ENCODE measurements around the gene FAM151A.

GRCh38 chr1:54604051-54604450 lies 19.3 kb downstream of the FAM151A start:
- TF ChIP-seq, protein P1, sequence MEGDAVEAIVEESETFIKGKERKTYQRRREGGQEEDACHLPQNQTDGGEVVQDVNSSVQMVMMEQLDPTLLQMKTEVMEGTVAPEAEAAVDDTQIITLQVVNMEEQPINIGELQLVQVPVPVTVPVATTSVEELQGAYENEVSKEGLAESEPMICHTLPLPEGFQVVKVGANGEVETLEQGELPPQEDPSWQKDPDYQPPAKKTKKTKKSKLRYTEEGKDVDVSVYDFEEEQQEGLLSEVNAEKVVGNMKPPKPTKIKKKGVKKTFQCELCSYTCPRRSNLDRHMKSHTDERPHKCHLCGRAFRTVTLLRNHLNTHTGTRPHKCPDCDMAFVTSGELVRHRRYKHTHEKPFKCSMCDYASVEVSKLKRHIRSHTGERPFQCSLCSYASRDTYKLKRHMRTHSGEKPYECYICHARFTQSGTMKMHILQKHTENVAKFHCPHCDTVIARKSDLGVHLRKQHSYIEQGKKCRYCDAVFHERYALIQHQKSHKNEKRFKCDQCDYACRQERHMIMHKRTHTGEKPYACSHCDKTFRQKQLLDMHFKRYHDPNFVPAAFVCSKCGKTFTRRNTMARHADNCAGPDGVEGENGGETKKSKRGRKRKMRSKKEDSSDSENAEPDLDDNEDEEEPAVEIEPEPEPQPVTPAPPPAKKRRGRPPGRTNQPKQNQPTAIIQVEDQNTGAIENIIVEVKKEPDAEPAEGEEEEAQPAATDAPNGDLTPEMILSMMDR (optimal IDR thresholded peaks at IDR 0.05 in 1 of 3, IDR thresholded peaks at IDR 0.05 in 1 of 3, conservative IDR thresholded peaks at IDR 0.05 in 1 of 3; ENCODE audit: extremely low read depth in 1 of 3, insufficient read depth in 2 of 3, low read length in 3 of 3) = no peak
- no peak for TF ChIP-seq EZH2 (IDR thresholded peaks at IDR 0.05; ENCODE audit: low read length)

Measured in keratinocyte (primary cell).